Liver (tissue), 9 donors: Measurements from ENCODE around the gene ZNF366. TPM values are rescaled to one million over a fixed set of nuclear protein-coding genes. Genes with fewer than 3 reads are reported as not detected.

Experiments
- DNase-seq: peaks from one replicate; pipeline ENCODE4 v3.0.0-alpha.2; 2017; ENCODE audit warnings: low spot score
- H3K27ac ChIP-seq, 2 donors: one replicate each; pipeline ENCODE4 v1.7.0; 2013; ENCODE audit warnings: inconsistent platforms in 2 of 2, low read length in 2 of 2, control low read depth in 1 of 2, low read depth in 1 of 2, mild to moderate bottlenecking in 1 of 2
- H3K27me3 ChIP-seq, 4 donors: one replicate each; pipeline versions ENCODE4 v1.6.1 to v1.7.0; 2013; ENCODE audit warnings: low read length in 3 of 4, inconsistent platforms in 1 of 4, mild to moderate bottlenecking in 1 of 4, moderate library complexity in 1 of 4; ENCODE audit not compliant: control insufficient read depth in 4 of 4, insufficient read depth in 4 of 4
- H3K36me3 ChIP-seq, 4 donors: one replicate each; pipeline versions ENCODE4 v1.6.1 to v1.7.0; 2013; ENCODE audit warnings: low read length in 3 of 4, mild to moderate bottlenecking in 3 of 4, low read depth in 1 of 4, moderate library complexity in 1 of 4; ENCODE audit not compliant: control insufficient read depth in 4 of 4, insufficient read depth in 3 of 4
- H3K4me1 ChIP-seq, 4 donors: one replicate each; pipeline versions ENCODE4 v1.6.1 to v1.7.0; 2013; ENCODE audit warnings: low read length in 3 of 4, mild to moderate bottlenecking in 3 of 4, moderate library complexity in 1 of 4; ENCODE audit not compliant: control insufficient read depth in 4 of 4, insufficient read depth in 4 of 4
- H3K4me3 ChIP-seq, 3 donors: one replicate each; pipeline versions ENCODE4 v1.6.1 to v1.7.0; 2013; ENCODE audit warnings: low read length in 3 of 3, control low read depth in 1 of 3, low read depth in 1 of 3, mild to moderate bottlenecking in 1 of 3
- H3K9ac ChIP-seq, 2 donors: one replicate each; pipeline ENCODE4 v1.7.0; 2013; ENCODE audit warnings: low read length in 2 of 2, mild to moderate bottlenecking in 2 of 2, moderate library complexity in 2 of 2, control low read depth in 1 of 2, low read depth in 1 of 2
- H3K9me3 ChIP-seq, 4 donors: one replicate each; pipeline versions ENCODE4 v1.6.1 to v1.7.0; 2013; ENCODE audit warnings: low read length in 3 of 4; ENCODE audit not compliant: control insufficient read depth in 4 of 4
- CTCF ChIP-seq: fragments of 150-350 bp; IDR thresholded peaks from 2 replicates; pipeline ENCODE4 v1.5.1; 2017; ENCODE audit warnings: improper control_type of control experiment, low read depth, low read length; ENCODE audit not compliant: missing input control
- EGR1 ChIP-seq, 2 donors: IDR thresholded peaks; 2 replicates each; pipeline ENCODE4 v1.6.1; 2016 to 2018; ENCODE audit warnings: antibody characterized with exemption in 2 of 2, low read depth in 2 of 2
- FOXA1 ChIP-seq: IDR thresholded peaks from 2 replicates; pipeline ENCODE4 v1.6.1; 2016; ENCODE audit warnings: antibody characterized with exemption
- FOXA2 ChIP-seq: IDR thresholded peaks from 2 replicates; pipeline ENCODE4 v1.6.1; 2016; ENCODE audit warnings: antibody characterized with exemption
- GABPA ChIP-seq, 2 donors: IDR thresholded peaks in 1 of 2; conservative IDR thresholded peaks in 1 of 2; 2 replicates each; pipeline ENCODE4 v1.6.1; 2016; ENCODE audit warnings: antibody characterized with exemption in 2 of 2, mild to moderate bottlenecking in 1 of 2, moderate library complexity in 1 of 2
- HNF4A ChIP-seq, 2 donors: conservative IDR thresholded peaks; 2 replicates each; pipeline ENCODE4 v1.6.1; 2016; ENCODE audit warnings: antibody characterized with exemption in 2 of 2, mild to moderate bottlenecking in 2 of 2
- JUND ChIP-seq, 2 donors: IDR thresholded peaks; 2 replicates each; pipeline ENCODE4 v1.6.1; 2016; ENCODE audit warnings: antibody characterized with exemption in 2 of 2
- MAX ChIP-seq: IDR thresholded peaks from 2 replicates; pipeline ENCODE4 v1.6.1; 2016; ENCODE audit warnings: antibody characterized with exemption
- NR2F2 ChIP-seq: IDR thresholded peaks from 2 replicates; pipeline ENCODE4 v1.6.1; 2016; ENCODE audit warnings: antibody characterized with exemption
- RAD21 ChIP-seq, 2 donors: IDR thresholded peaks; 2 replicates each; pipeline ENCODE4 v1.6.1; 2016; ENCODE audit warnings: antibody characterized with exemption in 2 of 2, mild to moderate bottlenecking in 2 of 2
- REST ChIP-seq: IDR thresholded peaks from 2 replicates; pipeline ENCODE4 v1.6.1; 2016; ENCODE audit warnings: antibody characterized with exemption, mild to moderate bottlenecking
- RXRA ChIP-seq, 2 donors: IDR thresholded peaks; 2 replicates each; pipeline ENCODE4 v1.6.1; 2017 to 2018; ENCODE audit warnings: antibody characterized with exemption in 2 of 2, mild to moderate bottlenecking in 1 of 2
- SP1 ChIP-seq: IDR thresholded peaks from 2 replicates; pipeline ENCODE4 v1.6.1; 2018; ENCODE audit warnings: antibody characterized with exemption, mild to moderate bottlenecking
- TAF1 ChIP-seq: conservative IDR thresholded peaks from 2 replicates; pipeline ENCODE4 v1.6.1; 2016; ENCODE audit warnings: antibody characterized with exemption, mild to moderate bottlenecking
- YY1 ChIP-seq: IDR thresholded peaks from 2 replicates; pipeline ENCODE4 v1.6.1; 2016; ENCODE audit warnings: antibody characterized with exemption, mild to moderate bottlenecking
- ZBTB33 ChIP-seq: IDR thresholded peaks from 2 replicates; pipeline ENCODE4 v1.6.1; 2016; ENCODE audit warnings: antibody characterized with exemption
- WGBS: extraction: QIAGEN DNeasy Blood & Tissue Kit; methylation state at CpG from one replicate; pipeline ENCODE4 v1.1.7; 2013; 5-methylcytosine and 5-hydroxymethylcytosine counted together
- polyA plus RNA-seq, 2 donors: library from polyadenylated mRNA; stranded (reverse) in 1 of 2; unstranded in 1 of 2; fragments of 200-250 nt in 1 of 2; fragments of >200 nt in 1 of 2; fragmentation: Nextera tagmentation in 1 of 2; extraction: Ambion mirVana in 1 of 2; gene quantifications; one replicate each; pipeline versions ENCODE4 v1.2.1 to v1.2.3, GENCODE V29; 2013 to 2015
- total RNA-seq, 2 donors: library from RNA; depleted of rRNA; stranded (reverse); fragments of >200 nt; gene quantifications; one replicate each; pipeline ENCODE4 v1.2.3, GENCODE V29; 2014
- donor health status: healthy.
- donor health status: healthy.
- donor health status: healthy.
- donor health status: healthy.
- donor health status: healthy.

Gene ZNF366
- total and polyA plus RNA-seq, 4 donors: 0.71 to 1.0 (median 0.75) TPM

- Histone ChIP-seq H3K27ac (no peak overlapping the region), H3K9me3 (no peaks in the 10 kb centered on the region), H3K36me3 (no peaks in the 10 kb centered on the region), H3K4me3 (no peak overlapping the region), H3K4me1 (no peaks in the 10 kb centered on the region), H3K9ac (no peak overlapping the region), H3K27me3 (peaks cover 0 to 4% (median 0%) of the 10 kb centered on the region in 4 donors)
- no peak for TF ChIP-seq ZBTB33
- TF ChIP-seq RXRA (IDR thresholded peaks at IDR 0.05): no peak
- no peak for TF ChIP-seq YY1
- TF ChIP-seq NR2F2: no peak
- TF ChIP-seq EGR1 (IDR thresholded peaks at IDR 0.05; ENCODE audit: low read depth in 2 of 2): no peak
- no peak for TF ChIP-seq FOXA2
- TF ChIP-seq CTCF: no peak
- no peak for DNase-seq
- 25% methylated on average over 1 of the region's 1 CpG for WGBS
Measured at GRCh38 chr5:72539038-72539437, 31.8 kb upstream of the ZNF366 start.

- TF ChIP-seq REST: no peak
- no peak for TF ChIP-seq MAX
- no peak for TF ChIP-seq EGR1 (IDR thresholded peaks at IDR 0.05; ENCODE audit: low read depth in 2 of 2)
- TF ChIP-seq TAF1: no peak
- no peak for TF ChIP-seq JUND (IDR thresholded peaks at IDR 0.05)
- TF ChIP-seq RXRA (IDR thresholded peaks at IDR 0.05): no peak
- TF ChIP-seq CTCF: no peak
- TF ChIP-seq SP1: no peak
- no peak for TF ChIP-seq ZBTB33
- no peak for TF ChIP-seq FOXA1
- no peak for TF ChIP-seq GABPA (IDR thresholded peaks at IDR 0.05 in 1 of 2, conservative IDR thresholded peaks at IDR 0.05 in 1 of 2)
- no peak for TF ChIP-seq HNF4A (conservative IDR thresholded peaks at IDR 0.05)
- no peak for TF ChIP-seq FOXA2
- TF ChIP-seq RAD21 (IDR thresholded peaks at IDR 0.05): no peak
- TF ChIP-seq YY1: no peak
- no peak for DNase-seq
- Histone ChIP-seq H3K4me3 (no peak overlapping the region), H3K36me3 (no peaks in the 10 kb centered on the region), H3K4me1 (no peaks in the 10 kb centered on the region), H3K9me3 (no peaks in the 10 kb centered on the region), H3K27ac (no peak overlapping the region), H3K27me3 (peaks cover 0 to 4% (median 0%) of the 10 kb centered on the region in 4 donors), H3K9ac (no peak overlapping the region)
- 52% methylated on average over 5 of the region's 5 CpGs for whole genome bisulfite sequencing
Measured at GRCh38 chr5:72537166-72537565, 30.0 kb upstream of the ZNF366 start.
